HK-2 (cell line): ENCODE measurements around the gene TCP1.
A peak's percentile ranks its signal among the peaks of the same experiment; 100 is the strongest.
"Not testable (repeated sequence)": the region's sequence is repeated elsewhere in the genome, so short reads cannot be mapped to it uniquely, and the experiment has no call there.

ENCODE experiments used
- DNase-seq: peaks from one replicate; pipeline ENCODE4 v3.0.0-alpha.2; 2018; ENCODE audit not compliant: unreplicated experiment

Gene TCP1

GRCh38 chr6:159817951-159818739 lies 28.7 kb upstream of the TCP1 start:
- no peak for DNase-seq

- not testable (repeated sequence) for DNase-seq
These were observed 27.4 kb upstream of the TCP1 start for GRCh38 chr6:159816775-159817174.

- no peak for DNase-seq
These were observed 26.0 kb upstream of the TCP1 start for GRCh38 chr6:159815410-159815809.

- no peak for DNase-seq
These were observed 24.4 kb upstream of the TCP1 start for GRCh38 chr6:159813781-159814180.

- DNase-seq: no peak
These were observed 19.7 kb upstream of the TCP1 start for GRCh38 chr6:159809149-159809548.

- DNase-seq: no peak
These were observed 19.2 kb upstream of the TCP1 start for GRCh38 chr6:159808647-159809046.

- no peak for DNase-seq
These were observed 17.9 kb upstream of the TCP1 start for GRCh38 chr6:159807150-159807858.

GRCh38 chr6:159806021-159806458 lies 16.6 kb upstream of the TCP1 start:
- DNase-seq: no peak

GRCh38 chr6:159805440-159806020 lies 16.1 kb upstream of the TCP1 start:
- DNase-seq: no peak

- DNase-seq: no peak
These were observed 15.1 kb upstream of the TCP1 start for GRCh38 chr6:159804504-159804903.

- DNase-seq: no peak
These were observed 12.5 kb upstream of the TCP1 start for GRCh38 chr6:159801935-159802334.

GRCh38 chr6:159800141-159800865 lies 10.9 kb upstream of the TCP1 start, which contains the start of gene PNLDC1:
PNLDC1 (plus strand) TSS chr6:159800276; CDS start chr6:159800308, 32 bp downstream.
- no peak for DNase-seq

- DNase-seq: no peak
These were observed 8.2 kb upstream of the TCP1 start for GRCh38 chr6:159797554-159797953.

GRCh38 chr6:159794976-159795375 lies 5.6 kb upstream of the TCP1 start:
- DNase-seq: not testable (repeated sequence)

- no peak for DNase-seq
These were observed 1.7 kb upstream of the TCP1 start for GRCh38 chr6:159790956-159791598.

- peak; percentile 96 for DNase-seq
These were observed 950 bp upstream of the TCP1 start, which contains the start of gene MRPL18 for GRCh38 chr6:159790149-159790955. MRPL18 (plus strand) TSS chr6:159790467; CDS start chr6:159790588, 121 bp downstream.

GRCh38 chr6:159788753-159789376 lies 537 bp downstream of the TCP1 start:
- peak; percentile 35 for DNase-seq

- DNase-seq: no peak
These were observed 1.1 kb downstream of the TCP1 start for GRCh38 chr6:159788276-159788675.

- DNase-seq: no peak
These were observed 10.8 kb downstream of the TCP1 start for GRCh38 chr6:159778542-159779103.

GRCh38 chr6:159778131-159778530 lies 11.3 kb downstream of the TCP1 start:
- no peak for DNase-seq
